Mucosa of rectum (tissue), 2 donors: ENCODE results near the gene KCTD14.
"Not testable (repeated sequence)": the region's sequence is repeated elsewhere in the genome, so short reads cannot be mapped to it uniquely, and the experiment has no call there.

Experiments
- H3K27ac ChIP-seq, 2 donors: one replicate each; pipeline ENCODE4 v1.7.0; 2013; ENCODE audit warnings: inconsistent platforms in 2 of 2, low read depth in 2 of 2, low read length in 2 of 2
- H3K27me3 ChIP-seq, 2 donors: one replicate each; pipeline ENCODE4 v1.7.0; 2013; ENCODE audit warnings: low read length in 2 of 2; ENCODE audit not compliant: control insufficient read depth in 2 of 2, insufficient read depth in 2 of 2
- H3K36me3 ChIP-seq, 2 donors: one replicate each; pipeline ENCODE4 v1.7.0; 2013; ENCODE audit warnings: low read length in 2 of 2; ENCODE audit not compliant: control insufficient read depth in 2 of 2, insufficient read depth in 2 of 2
- H3K4me1 ChIP-seq, 2 donors: one replicate each; pipeline ENCODE4 v1.7.0; 2013; ENCODE audit warnings: low read length in 2 of 2, mild to moderate bottlenecking in 1 of 2; ENCODE audit not compliant: control insufficient read depth in 2 of 2, insufficient read depth in 2 of 2
- H3K4me3 ChIP-seq, 2 donors: one replicate each; pipeline ENCODE4 v1.7.0; 2013; ENCODE audit warnings: low read length in 2 of 2
- H3K9ac ChIP-seq, 2 donors: one replicate each; pipeline ENCODE4 v1.7.0; 2013; ENCODE audit warnings: low read length in 2 of 2, low read depth in 1 of 2, mild to moderate bottlenecking in 1 of 2
- H3K9me3 ChIP-seq, 2 donors: one replicate each; pipeline ENCODE4 v1.7.0; 2013; ENCODE audit warnings: low read length in 2 of 2; ENCODE audit not compliant: control insufficient read depth in 2 of 2
- donor health status: healthy.
- donor health status: Normal muscosa, but diverticular disease.

The KCTD14 gene

GRCh38 chr11:78048561-78048960 is 25.5 kb upstream of the KCTD14 start:
- H3K27me3 ChIP-seq, result no peaks in the 10 kb centered on the region
- H3K27ac ChIP-seq, result no peak overlapping the region
- H3K4me1 ChIP-seq, result peaks cover 8 to 24% of the 10 kb centered on the region in 2 donors
- H3K36me3 ChIP-seq, result no peaks in the 10 kb centered on the region
- H3K9ac ChIP-seq, result no peak overlapping the region
- H3K9me3 ChIP-seq, result no peaks in the 10 kb centered on the region
- H3K4me3 ChIP-seq, result no peak overlapping the region

- peaks cover 8 to 31% of the 10 kb centered on the region in 2 donors for H3K4me1 ChIP-seq
- no peak overlapping the region for H3K27ac ChIP-seq
- H3K27me3 ChIP-seq, result no peaks in the 10 kb centered on the region
- no peaks in the 10 kb centered on the region for H3K36me3 ChIP-seq
- H3K4me3 ChIP-seq, result peak overlapping the region in 1 of 2 donors; percentile 58
- no peaks in the 10 kb centered on the region for H3K9me3 ChIP-seq
- no peak overlapping the region for H3K9ac ChIP-seq
Observed at GRCh38 chr11:78046486-78046854, 23.4 kb upstream of the KCTD14 start.

DNA sequence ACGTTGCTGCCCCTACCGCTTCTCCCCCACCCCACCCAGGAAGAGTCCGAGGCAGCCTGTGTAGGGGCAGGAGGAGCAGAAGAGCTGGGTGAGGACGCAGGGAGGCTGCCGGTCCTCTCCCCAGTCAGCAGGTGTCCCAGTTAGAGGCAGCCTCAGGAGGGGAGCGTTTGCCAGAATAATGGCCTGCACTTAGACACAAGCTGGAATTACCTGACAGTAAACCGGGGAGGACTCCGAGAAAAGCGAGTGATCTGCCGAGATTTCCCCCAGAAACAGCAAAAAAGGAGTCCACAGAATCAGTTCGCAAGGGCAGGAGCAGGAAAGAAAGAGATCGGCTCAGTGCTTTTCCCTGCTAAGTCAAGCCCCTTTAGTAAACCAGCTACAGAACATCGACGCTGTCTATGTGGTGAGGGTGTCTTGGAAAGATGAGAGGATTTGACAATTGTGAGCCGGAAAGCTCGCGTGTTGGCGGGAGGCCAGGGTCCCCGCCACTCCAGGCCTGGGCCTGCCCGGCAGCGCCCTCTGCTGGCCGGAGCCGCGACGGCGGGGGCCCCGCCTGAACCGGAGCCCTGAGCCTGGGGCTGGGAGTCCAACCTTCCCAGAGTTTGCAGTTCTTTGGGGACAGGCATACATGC is 22.9 kb upstream of the KCTD14 start:
- no peaks in the 10 kb centered on the region for H3K27me3 ChIP-seq
- peak overlapping the region; percentile 7 to 23 for H3K27ac ChIP-seq
- H3K9ac ChIP-seq, result peak overlapping the region; percentile 57 to 60
- H3K4me3 ChIP-seq, result peak overlapping the region; percentile 58 to 74
- no peaks in the 10 kb centered on the region for H3K9me3 ChIP-seq
- H3K4me1 ChIP-seq, result peaks cover 9 to 31% of the 10 kb centered on the region in 2 donors
- H3K36me3 ChIP-seq, result no peaks in the 10 kb centered on the region

- Histone ChIP-seq H3K4me3 (no peak overlapping the region), H3K36me3 (no peaks in the 10 kb centered on the region), H3K9ac (peak overlapping the region in 1 of 2 donors; percentile 31), H3K9me3 (no peaks in the 10 kb centered on the region), H3K27me3 (no peaks in the 10 kb centered on the region), H3K4me1 (peaks cover 15 to 35% of the 10 kb centered on the region in 2 donors), H3K27ac (peak overlapping the region; percentile 28 to 75)
Observed at GRCh38 chr11:78044706-78045105, 21.6 kb upstream of the KCTD14 start.

DNA sequence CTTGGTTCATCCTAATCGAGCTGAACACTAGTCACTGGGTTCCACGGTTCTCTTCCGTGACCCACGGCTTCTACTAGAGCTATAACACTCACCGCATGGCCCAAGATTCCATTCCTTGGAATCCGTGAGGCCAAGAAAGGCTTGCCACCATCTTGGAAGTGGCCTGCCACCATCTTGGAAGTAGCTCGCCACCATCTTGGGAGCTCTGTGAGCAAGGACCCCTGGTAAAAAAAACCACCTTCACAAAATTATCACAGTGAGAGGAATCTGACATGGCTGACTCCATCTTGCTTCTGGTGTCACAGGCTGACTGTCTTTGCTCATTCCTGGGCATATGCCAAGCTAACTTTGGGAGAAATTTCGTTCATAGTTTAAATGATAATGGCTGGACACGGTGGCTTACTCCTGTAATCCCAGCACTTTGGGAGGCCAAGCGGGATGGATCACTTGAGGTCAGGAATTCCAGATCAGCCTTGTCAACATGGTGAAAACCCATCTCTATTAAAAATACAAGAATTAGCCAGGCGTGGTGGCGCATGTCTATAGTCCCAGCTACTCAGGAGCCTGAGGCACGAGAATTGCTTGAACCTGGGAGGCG is 18.9 kb upstream of the KCTD14 start:
- no peak overlapping the region for H3K27ac ChIP-seq
- H3K9ac ChIP-seq, result no peak overlapping the region
- H3K4me3 ChIP-seq, result no peak overlapping the region
- H3K36me3 ChIP-seq, result no peaks in the 10 kb centered on the region
- H3K4me1 ChIP-seq, result peaks cover 33 to 58% of the 10 kb centered on the region in 2 donors
- H3K27me3 ChIP-seq, result no peaks in the 10 kb centered on the region
- no peaks in the 10 kb centered on the region for H3K9me3 ChIP-seq

GRCh38 chr11:78041380-78041719 is 18.3 kb upstream of the KCTD14 start:
- not testable (repeated sequence) for H3K36me3 ChIP-seq, H3K9ac ChIP-seq, H3K27ac ChIP-seq, H3K4me3 ChIP-seq, H3K9me3 ChIP-seq, H3K27me3 ChIP-seq
- peaks cover 37 to 63% of the 10 kb centered on the region in 2 donors for H3K4me1 ChIP-seq

DNA sequence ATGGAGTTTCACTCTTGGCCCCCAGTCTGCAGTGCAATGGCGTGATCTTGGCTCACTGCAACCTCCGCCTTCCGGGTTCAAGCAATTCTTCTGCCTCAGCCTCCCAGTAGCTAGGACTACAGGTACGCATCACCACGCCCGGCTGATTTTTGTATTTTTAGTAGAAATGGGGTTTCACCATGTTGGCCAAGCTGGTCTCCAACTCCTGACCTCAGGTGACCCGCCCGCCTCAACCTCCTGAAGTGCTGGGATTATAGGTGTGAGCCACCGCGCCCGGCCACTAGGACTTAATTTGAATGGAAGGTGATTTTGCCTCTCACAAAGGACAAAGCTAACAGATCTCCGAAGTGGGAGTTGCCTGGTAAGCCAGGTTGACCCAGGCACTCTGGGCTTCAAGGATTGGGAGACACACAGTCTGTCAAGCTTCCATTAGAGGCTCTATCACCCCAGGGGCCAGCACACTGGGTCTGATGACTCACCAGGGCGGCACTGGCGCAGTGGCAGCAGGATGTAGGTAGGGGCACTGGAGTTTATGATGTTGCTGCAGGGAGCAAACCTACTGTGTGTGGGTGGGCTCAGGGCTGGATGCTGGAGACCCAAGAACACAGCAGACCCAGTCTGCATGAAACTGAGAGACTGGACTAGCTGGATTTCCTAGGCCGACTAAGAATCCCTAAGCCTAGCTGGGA is 17.8 kb upstream of the KCTD14 start:
- no peaks in the 10 kb centered on the region for H3K9me3 ChIP-seq
- H3K27ac ChIP-seq, result peak overlapping the region in 1 of 2 donors; percentile 16
- H3K9ac ChIP-seq, result no peak overlapping the region
- no peaks in the 10 kb centered on the region for H3K36me3 ChIP-seq
- H3K4me1 ChIP-seq, result peaks cover 36 to 59% of the 10 kb centered on the region in 2 donors
- H3K27me3 ChIP-seq, result no peaks in the 10 kb centered on the region
- H3K4me3 ChIP-seq, result no peak overlapping the region

- Histone ChIP-seq H3K9ac (peak overlapping the region; percentile 47 to 52), H3K9me3 (no peaks in the 10 kb centered on the region), H3K4me1 (peaks cover 35 to 52% of the 10 kb centered on the region in 2 donors), H3K36me3 (no peaks in the 10 kb centered on the region), H3K27me3 (no peaks in the 10 kb centered on the region), H3K4me3 (peak overlapping the region; percentile 36 to 55), H3K27ac (peak overlapping the region; percentile 70 to 81)
Observed at GRCh38 chr11:78039919-78040671, 17.0 kb upstream of the KCTD14 start.

DNA sequence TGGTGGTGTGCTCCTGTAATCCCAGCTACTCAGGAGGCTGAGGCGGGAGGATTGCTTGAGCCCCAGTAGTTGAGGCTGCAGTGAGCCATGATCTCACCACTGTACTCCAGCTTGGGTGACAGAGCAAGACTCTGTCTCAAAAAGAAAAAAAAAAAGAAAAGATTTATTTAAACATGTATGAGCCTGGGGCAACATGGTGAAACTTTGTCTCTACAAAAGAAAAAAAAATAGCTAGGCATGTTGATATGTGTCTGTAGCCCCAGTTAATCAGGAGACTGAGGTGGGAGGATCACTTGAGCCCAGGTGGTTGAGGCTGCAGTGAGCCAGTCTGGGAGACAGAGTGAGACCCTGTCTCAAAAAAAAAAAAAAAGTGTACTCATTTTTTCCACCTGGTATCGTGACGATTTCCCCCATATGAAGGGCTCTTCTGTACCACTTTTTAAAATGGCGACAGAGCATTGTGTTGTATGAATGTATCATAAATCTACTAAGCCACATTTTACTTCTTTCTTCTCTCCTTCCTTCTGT is 16.4 kb upstream of the KCTD14 start:
- H3K9ac ChIP-seq, result peak overlapping the region; percentile 47 to 52
- peak overlapping the region; percentile 70 to 81 for H3K27ac ChIP-seq
- H3K4me1 ChIP-seq, result peaks cover 32 to 48% of the 10 kb centered on the region in 2 donors
- H3K36me3 ChIP-seq, result no peaks in the 10 kb centered on the region
- H3K27me3 ChIP-seq, result no peaks in the 10 kb centered on the region
- H3K4me3 ChIP-seq, result peak overlapping the region in 1 of 2 donors; percentile 55
- no peaks in the 10 kb centered on the region for H3K9me3 ChIP-seq
